Keratinocyte (primary cell): ENCODE data around the gene RBM39. TPM values are rescaled to one million over a fixed set of nuclear protein-coding genes. Genes with fewer than 3 reads are reported as not detected.

ENCODE experiments used
- DNase-seq: peaks from one replicate; pipeline ENCODE4 v3.0.0-alpha.2; 2011; ENCODE audit warnings: low read depth, missing footprints, low spot score
- FAIRE-seq: peaks from 2 replicates; lab custom pipeline; 2011; peaks lifted over from hg19 to GRCh38; lab: Jason Lieb, UNC
- H2AFZ ChIP-seq: 2 replicates; pipeline ENCODE4 v1.6.0; 2012; ENCODE audit warnings: low read length, control low read depth, inconsistent platforms; ENCODE audit not compliant: control insufficient read depth
- H3K27ac ChIP-seq: 2 replicates; pipeline ENCODE4 v1.5.1; 2011; ENCODE audit warnings: low read length; ENCODE audit not compliant: control insufficient read depth, insufficient read depth
- H3K27me3 ChIP-seq: 3 replicates; pipeline ENCODE4 v1.6.0; 2011; ENCODE audit warnings: low read length; ENCODE audit not compliant: control insufficient read depth, insufficient read depth; ENCODE audit errors: extremely low read depth
- H3K36me3 ChIP-seq, 2 experiments: 2 replicates in 1 of 2; 3 replicates in 1 of 2; pipeline ENCODE4 v1.5.1; 2011; ENCODE audit warnings: low read length in 2 of 2, mild to moderate bottlenecking in 1 of 2; ENCODE audit not compliant: control insufficient read depth in 2 of 2, insufficient read depth in 2 of 2; ENCODE audit errors: extremely low read depth in 1 of 2
- H3K4me1 ChIP-seq: 3 replicates; pipeline ENCODE4 v1.5.1; 2011; ENCODE audit warnings: low read length; ENCODE audit not compliant: control insufficient read depth, insufficient read depth; ENCODE audit errors: extremely low read depth
- H3K4me2 ChIP-seq: 3 replicates; pipeline ENCODE4 v1.6.0; 2011; ENCODE audit warnings: low read depth, low read length; ENCODE audit not compliant: control insufficient read depth, insufficient read depth; ENCODE audit errors: extremely low read depth
- H3K4me3 ChIP-seq, 3 experiments: fragments of 200-600 bp in 1 of 3; sonication (generic) in 1 of 3; 2 replicates in 2 of 3; 3 replicates in 1 of 3; pipeline ENCODE4 v1.5.1; 2011 to 2016; ENCODE audit warnings: low read length in 3 of 3, mild to moderate bottlenecking in 3 of 3, control low read depth in 2 of 3, inconsistent platforms in 1 of 3, low read depth in 1 of 3, mixed read lengths in 1 of 3, mixed run types in 1 of 3, moderate library complexity in 1 of 3; ENCODE audit not compliant: control insufficient read depth in 2 of 3, insufficient read depth in 2 of 3; ENCODE audit errors: extremely low read depth in 1 of 3
- H3K79me2 ChIP-seq: 2 replicates; pipeline ENCODE4 v1.6.0; 2012; ENCODE audit warnings: low read length; ENCODE audit not compliant: control insufficient read depth, insufficient read depth
- H3K9ac ChIP-seq: 3 replicates; pipeline ENCODE4 v1.6.0; 2011; ENCODE audit warnings: low read length; ENCODE audit not compliant: control insufficient read depth, insufficient read depth; ENCODE audit errors: extremely low read depth
- H3K9me1 ChIP-seq: 3 replicates; pipeline ENCODE4 v1.6.0; 2011; ENCODE audit warnings: low read length; ENCODE audit not compliant: control insufficient read depth, insufficient read depth; ENCODE audit errors: extremely low read depth
- H3K9me3 ChIP-seq: 2 replicates; pipeline ENCODE4 v1.5.1; 2012; ENCODE audit warnings: low read depth, low read length; ENCODE audit not compliant: control insufficient read depth
- H4K20me1 ChIP-seq: 3 replicates; pipeline ENCODE4 v1.6.0; 2011; ENCODE audit warnings: low read length; ENCODE audit not compliant: control insufficient read depth, insufficient read depth; ENCODE audit errors: extremely low read depth
- CTCF ChIP-seq, 3 experiments: IDR thresholded peaks in 1 of 3; conservative IDR thresholded peaks in 1 of 3; optimal IDR thresholded peaks in 1 of 3; 2 replicates in 2 of 3; 3 replicates in 1 of 3; pipeline versions ENCODE3 to v1.5.1; 2011; ENCODE audit warnings: low read length in 3 of 3, mild to moderate bottlenecking in 3 of 3, moderate library complexity in 2 of 3, control low read depth in 1 of 3, inconsistent platforms in 1 of 3; ENCODE audit not compliant: insufficient read depth in 2 of 3; ENCODE audit errors: extremely low read depth in 1 of 3
- EZH2 ChIP-seq: IDR thresholded peaks from one replicate; pipeline ENCODE4 v1.6.1; 2012; ENCODE audit warnings: inconsistent platforms, mild to moderate bottlenecking, low read length, moderate library complexity
- dilution Hi-C: fragments of 300-500 bp; cut with MboI; formaldehyde crosslinking; loops from one replicate; pipeline ENCODE4 v1.7.0; 2020; ENCODE audit warnings: low sequenced_read_pairs; ENCODE audit not compliant: extremely low pct_ligation_motif_present
- polyA plus RNA-seq, 5 experiments: library from polyadenylated mRNA; depleted of rRNA in 3 of 5; stranded (reverse) in 3 of 5; stranded (forward) in 1 of 5; unstranded in 1 of 5; fragments of >200 nt; gene quantifications; 1 replicate in 1 of 5; 2 replicates in 3 of 5; 3 replicates in 1 of 5; pipeline versions ENCODE4 v1.2.1 to v1.2.3, GENCODE V29; 2011 to 2012; ENCODE audit warnings: missing spikeins in 2 of 5, low read depth in 1 of 5, low replicate concordance in 1 of 5

Gene RBM39
- polyA plus RNA-seq, 1 donor (not counting 4 experiments of a cell fraction or from before 2014, with no cell fraction given) = 146 TPM

GRCh38 chr20:35729836-35730582, 12.1 kb downstream of the RBM39 start:
- no peak for FAIRE-seq
- Histone ChIP-seq H3K27me3 (no peaks in the 10 kb centered on the region), H2AFZ (no peak overlapping the region), H3K79me2 (peaks cover 95% of the 10 kb centered on the region), H4K20me1 (peaks cover 59% of the 10 kb centered on the region), H3K9me3 (no peaks in the 10 kb centered on the region), H3K4me3 (no peak overlapping the region), H3K36me3 (peaks cover 30 to 56% of the 10 kb centered on the region in 2 experiments), H3K4me1 (peaks cover under 1% of the 10 kb centered on the region), H3K27ac (no peak overlapping the region), H3K4me2 (no peak overlapping the region), H3K9ac (no peak overlapping the region), H3K9me1 (peaks cover 2% of the 10 kb centered on the region)
- no peak for TF ChIP-seq EZH2
- no peak for TF ChIP-seq CTCF (optimal IDR thresholded peaks at IDR 0.05 in 1 of 3, IDR thresholded peaks at IDR 0.05 in 1 of 3, conservative IDR thresholded peaks at IDR 0.05 in 1 of 3; ENCODE audit: extremely low read depth in 1 of 3, insufficient read depth in 2 of 3, low read length in 3 of 3)
- DNase-seq = no peak
- dilution Hi-C loops = no loop called here

GRCh38 chr20:35729283-35729807, 12.7 kb downstream of the RBM39 start:
- Histone ChIP-seq H3K79me2 (peaks cover 94% of the 10 kb centered on the region), H3K4me2 (no peak overlapping the region), H3K36me3 (peaks cover 28 to 54% of the 10 kb centered on the region in 2 experiments), H4K20me1 (peaks cover 57% of the 10 kb centered on the region), H3K27ac (no peak overlapping the region), H3K9me1 (no peaks in the 10 kb centered on the region), H3K9me3 (no peaks in the 10 kb centered on the region), H3K27me3 (no peaks in the 10 kb centered on the region), H2AFZ (no peak overlapping the region), H3K4me3 (no peak overlapping the region), H3K4me1 (no peaks in the 10 kb centered on the region), H3K9ac (no peak overlapping the region)
- dilution Hi-C loops = no loop called here
- FAIRE-seq = no peak
- TF ChIP-seq CTCF (optimal IDR thresholded peaks at IDR 0.05 in 1 of 3, IDR thresholded peaks at IDR 0.05 in 1 of 3, conservative IDR thresholded peaks at IDR 0.05 in 1 of 3; ENCODE audit: extremely low read depth in 1 of 3, insufficient read depth in 2 of 3, low read length in 3 of 3) (no peak), EZH2 (no peak)
- DNase-seq = no peak
